Epidermal melanocyte (primary cell): ENCODE measurements around the gene ANKRD10.

Source experiments
- DNase-seq: peaks from one replicate; pipeline ENCODE4 v3.0.0; 2011; ENCODE audit warnings: low spot score; ENCODE audit not compliant: insufficient read length

Gene ANKRD10

GRCh38 chr13:110885966-110886869 is 28.7 kb downstream of the ANKRD10 start:
- DNase-seq, result no peak

DNA sequence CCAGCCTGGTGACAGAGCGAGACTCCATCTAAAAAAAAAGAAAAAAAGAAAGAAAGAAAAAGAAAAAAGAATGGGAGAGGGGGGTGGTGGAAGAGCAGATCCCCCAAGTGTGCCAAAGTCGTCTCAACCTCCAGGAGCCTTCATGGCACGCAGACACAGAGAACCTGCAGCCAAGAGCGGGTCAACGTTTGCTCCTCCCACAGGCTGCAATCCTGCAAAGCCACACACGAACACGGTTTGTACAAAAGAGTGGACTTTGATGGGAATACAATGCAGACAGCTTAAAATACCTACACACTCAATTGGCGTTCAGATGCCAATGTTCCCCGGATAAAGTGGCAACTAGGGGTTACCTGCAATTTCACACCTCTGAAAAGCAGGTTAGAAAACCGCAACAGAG is 29.4 kb downstream of the ANKRD10 start:
- no peak for DNase-seq

- no peak for DNase-seq
Measured at GRCh38 chr13:110884517-110884916, 30.4 kb downstream of the ANKRD10 start.

GRCh38 chr13:110883542-110883941 is 31.3 kb downstream of the ANKRD10 start:
- DNase-seq, result no peak

- no peak for DNase-seq
Measured at GRCh38 chr13:110882972-110883371, 31.9 kb downstream of the ANKRD10 start.

DNA sequence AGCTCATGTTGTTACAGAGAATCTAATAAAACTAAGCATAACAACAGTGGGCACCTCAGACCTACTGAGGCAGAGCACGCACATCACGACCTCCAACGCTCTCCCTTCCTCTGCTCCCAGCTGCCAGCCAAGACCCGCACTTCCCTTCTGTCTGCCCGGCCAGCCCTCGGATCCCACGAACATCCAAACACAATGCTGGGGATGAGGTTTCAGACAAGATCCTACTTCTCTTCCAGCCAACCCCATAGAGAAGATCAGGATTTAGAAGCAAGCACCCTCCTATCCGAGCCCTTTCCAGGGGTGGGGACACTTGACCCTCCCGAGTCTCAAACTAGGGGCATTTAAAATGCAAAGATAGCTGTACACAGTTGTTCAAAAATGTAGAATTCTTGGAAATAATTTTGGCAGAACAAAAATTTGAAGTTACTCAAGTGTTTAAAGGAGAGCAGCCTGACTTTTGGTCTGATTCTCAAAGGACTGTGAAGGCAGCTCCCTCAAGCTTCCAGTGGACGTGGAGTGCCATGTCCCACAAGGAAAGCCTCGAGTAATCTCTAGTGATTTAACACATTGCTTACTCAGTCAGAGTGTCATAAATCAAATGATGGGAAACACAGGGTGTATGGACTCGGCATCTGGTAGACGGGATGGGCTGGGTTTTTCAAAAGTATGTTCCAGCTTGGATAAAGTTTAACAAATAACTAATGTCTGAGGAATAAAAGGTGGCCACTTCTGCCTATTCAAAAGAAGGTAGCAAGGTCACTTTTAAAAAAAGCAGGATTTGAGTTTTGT is 32.8 kb downstream of the ANKRD10 start:
- no peak for DNase-seq

GRCh38 chr13:110880627-110881026 is 34.2 kb downstream of the ANKRD10 start:
- DNase-seq, result no peak

- no peak for DNase-seq
Measured at GRCh38 chr13:110879482-110879881, 35.4 kb downstream of the ANKRD10 start.

DNA sequence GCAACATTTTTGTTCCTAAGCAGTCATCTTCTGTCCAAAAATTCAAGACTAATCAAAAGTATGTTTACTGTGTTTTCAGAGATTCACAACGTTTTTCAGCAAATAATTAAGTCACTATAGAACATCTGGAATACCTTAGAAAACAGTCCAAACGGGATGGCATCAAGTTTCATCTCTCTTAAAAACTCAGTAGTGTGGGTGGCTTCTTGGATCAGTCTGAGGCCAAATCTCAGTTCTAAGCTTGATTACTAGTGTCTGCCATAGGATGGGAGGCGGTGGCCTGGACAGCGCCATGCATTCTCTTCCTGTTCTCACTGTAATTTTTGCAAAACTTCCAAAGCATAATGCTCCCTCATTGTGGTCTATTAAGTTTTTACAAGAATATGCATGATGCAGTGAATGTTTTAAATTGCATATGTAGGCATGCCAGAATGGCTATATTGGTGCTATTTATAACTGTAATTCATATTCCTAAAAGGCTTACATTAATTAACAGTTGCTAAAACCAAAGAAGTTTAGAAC is 37.1 kb downstream of the ANKRD10 start:
- no peak for DNase-seq

DNA sequence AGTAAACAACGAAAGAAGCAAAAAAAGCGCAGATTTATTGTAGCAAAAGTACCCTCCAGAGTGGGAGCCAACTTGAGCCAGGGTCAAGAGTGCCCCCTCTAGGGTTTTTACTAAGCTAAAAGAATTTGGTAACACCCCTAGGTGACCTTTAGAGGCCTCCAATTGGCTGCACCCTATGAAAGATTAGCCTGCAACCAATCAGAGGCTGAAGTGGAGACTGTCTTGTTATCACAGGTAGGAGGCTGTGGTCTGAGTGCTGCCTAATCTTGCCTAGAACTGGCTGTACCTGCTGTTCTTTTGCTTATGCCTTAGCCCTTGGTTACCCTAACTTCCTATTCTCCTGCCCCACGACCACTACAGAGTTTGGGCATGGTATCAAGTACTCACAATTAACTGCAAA is 38.3 kb downstream of the ANKRD10 start:
- DNase-seq, result no peak

DNA sequence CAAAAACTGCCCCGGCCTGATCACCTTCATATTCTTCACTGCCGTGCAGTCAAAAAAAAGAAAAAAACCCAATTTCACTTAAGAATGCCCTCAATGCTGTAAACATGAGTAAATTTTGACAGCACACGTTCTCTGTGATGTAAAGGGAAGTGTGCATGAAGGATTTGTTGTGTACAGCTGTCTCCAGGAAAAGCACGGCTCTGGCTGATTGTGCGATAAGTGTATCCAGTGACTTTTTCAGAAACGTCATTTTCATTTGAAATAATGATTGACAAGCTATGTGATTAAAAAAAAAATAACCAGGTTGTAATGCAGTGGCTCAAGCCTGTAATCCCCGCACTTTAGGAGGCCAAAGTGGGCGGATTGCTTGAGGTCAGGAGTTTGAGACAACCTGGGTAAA is 39.6 kb downstream of the ANKRD10 start:
- DNase-seq, result no peak

DNA sequence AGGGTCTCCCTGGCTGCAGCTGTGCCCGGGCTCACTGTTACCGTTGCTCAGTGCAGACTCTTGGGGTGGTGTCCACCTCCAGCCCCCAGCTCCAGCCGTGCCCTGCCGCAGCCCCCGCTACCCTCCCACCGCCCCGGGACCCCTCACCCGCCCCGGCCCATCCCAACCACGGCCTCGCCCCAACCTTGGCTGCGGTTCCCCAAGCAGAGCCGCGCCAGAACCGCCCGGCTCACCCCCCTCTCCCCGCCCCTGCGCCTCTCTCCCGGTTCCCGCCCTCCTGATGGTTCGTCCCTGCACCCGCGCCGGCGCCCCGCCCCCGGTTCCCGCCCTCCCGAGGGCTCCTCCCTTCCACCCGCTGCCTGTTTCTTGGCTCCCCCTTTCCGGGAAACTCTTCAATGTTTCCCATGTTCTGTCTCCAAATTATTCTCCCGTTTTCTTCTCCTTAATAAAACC is 40.3 kb downstream of the ANKRD10 start:
- DNase-seq, result peak; percentile 82

GRCh38 chr13:110873639-110874507 is 41.0 kb downstream of the ANKRD10 start:
- DNase-seq, result no peak

DNA sequence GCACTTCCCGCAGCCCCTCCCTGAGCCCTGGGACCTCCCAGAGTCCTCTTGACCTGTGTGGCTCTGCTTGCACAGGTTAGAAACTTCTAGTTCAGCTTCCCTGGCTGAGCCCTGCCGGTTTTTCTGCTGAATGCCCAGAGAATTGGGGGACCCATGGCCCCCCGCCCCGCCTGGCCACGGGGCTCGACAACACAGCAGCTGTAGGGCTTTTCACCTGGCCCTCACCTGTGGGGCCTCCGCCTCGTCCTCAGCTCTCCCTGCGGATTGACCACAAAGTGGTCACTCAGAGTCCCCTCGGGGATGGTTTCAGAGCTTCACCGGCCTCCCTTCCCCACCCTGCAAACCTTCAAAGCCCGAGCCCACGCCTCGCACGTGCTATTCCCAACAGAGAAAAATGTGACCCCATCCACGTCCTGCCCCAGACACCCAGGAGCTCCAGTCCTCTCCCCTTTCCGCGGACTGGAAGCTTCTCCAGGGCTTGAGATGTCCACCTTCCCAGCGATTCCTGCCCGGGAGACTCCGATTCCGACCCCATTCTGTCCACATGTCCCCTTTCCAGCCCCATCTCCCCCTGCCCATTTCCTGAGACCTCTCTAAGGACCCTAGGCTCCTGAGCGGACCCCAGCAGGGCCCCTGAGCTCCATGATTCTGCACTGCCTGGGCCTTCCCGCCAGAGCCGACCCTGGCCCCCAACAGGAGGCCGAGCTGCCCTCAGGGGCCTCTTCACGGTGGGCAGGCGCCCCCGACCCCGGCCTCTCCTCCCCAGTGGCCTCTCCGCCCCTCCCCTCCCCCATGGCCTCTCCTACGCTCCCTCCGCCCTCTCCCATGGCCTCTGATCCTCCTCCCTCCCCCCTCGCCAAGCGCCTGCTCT is 41.9 kb downstream of the ANKRD10 start:
- DNase-seq, result no peak

DNA sequence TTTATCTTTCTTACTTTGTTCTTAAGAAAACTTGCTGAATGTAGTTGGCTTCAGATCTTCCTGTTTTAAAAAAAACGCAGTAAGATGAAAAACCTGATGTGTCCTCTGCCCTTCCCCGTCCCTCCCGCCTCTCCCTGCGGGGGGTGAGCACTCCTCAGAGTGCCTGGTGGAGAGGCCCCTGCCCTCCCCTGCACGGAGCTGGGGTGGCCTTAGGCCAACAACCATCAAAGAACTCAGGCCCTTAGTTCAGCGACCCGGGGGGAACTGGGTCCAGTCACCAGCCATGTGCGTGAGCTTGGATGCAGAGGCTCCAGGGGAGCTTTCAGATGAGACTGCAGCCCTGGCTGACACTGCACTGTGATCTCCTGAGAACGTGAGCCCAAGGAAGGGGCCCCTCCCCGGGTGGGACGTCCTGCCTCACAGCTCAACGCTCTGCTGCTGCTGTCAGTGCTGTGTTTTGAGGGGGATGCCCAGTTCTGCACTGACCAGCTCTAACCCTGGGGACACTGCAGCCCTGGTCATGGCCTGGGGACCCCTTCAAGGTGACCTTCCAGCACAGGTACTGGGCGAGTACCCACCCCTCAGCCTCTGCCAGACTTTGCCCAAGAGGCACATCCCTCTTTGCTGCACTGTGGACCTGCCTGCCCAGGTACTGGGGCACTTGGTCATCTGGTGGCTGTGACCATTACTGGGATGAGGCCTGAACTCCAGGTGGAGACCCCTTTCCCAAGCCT is 42.7 kb downstream of the ANKRD10 start:
- no peak for DNase-seq

- peak; percentile 80 for DNase-seq
Measured at GRCh38 chr13:110869805-110870706, 44.8 kb downstream of the ANKRD10 start.

GRCh38 chr13:110869231-110869804 is 45.6 kb downstream of the ANKRD10 start:
- no peak for DNase-seq

GRCh38 chr13:110868720-110869119 is 46.1 kb downstream of the ANKRD10 start:
- no peak for DNase-seq
